K562 (cell line): ENCODE data around the gene TMEM100. TPM values are rescaled to one million over a fixed set of nuclear protein-coding genes. Genes with fewer than 3 reads are reported as not detected.

Experiments used
- CHD1 ChIP-seq: fragments of 200-600 bp; sonication (generic); IDR thresholded peaks from one replicate; pipeline ENCODE4 v1.6.1; 2012; ENCODE audit warnings: mild to moderate bottlenecking, moderate library complexity, low read length, inconsistent platforms
- ELF1 ChIP-seq: fragments of 200-800 bp; sonication (Bioruptor generic); IDR thresholded peaks from 2 replicates; pipeline ENCODE4 v1.6.1; 2016; ENCODE audit warnings: missing genetic modification characterization, missing compliant biosample characterization
- ETV5 ChIP-seq: sonication (generic); formaldehyde crosslinking; IDR thresholded peaks from 2 replicates; pipeline ENCODE4 v1.4.0; 2020; ENCODE audit warnings: low read depth, mild to moderate bottlenecking, missing genetic modification reagents
- FOXJ2 ChIP-seq: fragments of 200-800 bp; sonication (Bioruptor generic); IDR thresholded peaks from 2 replicates; pipeline ENCODE4 v1.6.1; 2016; ENCODE audit warnings: missing genetic modification characterization, missing compliant biosample characterization
- HNRNPL ChIP-seq: fragments of 200-400 bp; formaldehyde crosslinking; IDR thresholded peaks from 2 replicates; pipeline ENCODE4 v1.6.1; 2017; ENCODE audit warnings: low read depth, mild to moderate bottlenecking, low read length
- IRF2 ChIP-seq: sonication (generic); formaldehyde crosslinking; IDR thresholded peaks from 2 replicates; pipeline ENCODE4 v1.8.1; 2022; ENCODE audit warnings: mild to moderate bottlenecking, missing genetic modification reagents
- KHSRP ChIP-seq: fragments of 450-650 bp; IDR thresholded peaks from 2 replicates; pipeline ENCODE4 v1.6.1; 2017
- MBD1 ChIP-seq: fragments of 250-450 bp; sonication (Bioruptor Pico); IDR thresholded peaks from 2 replicates; pipeline ENCODE4 v1.8.0; 2022; ENCODE audit warnings: inconsistent platforms
- MECOM ChIP-seq: fragments of 250-450 bp; sonication (Bioruptor Pico); IDR thresholded peaks from 2 replicates; pipeline ENCODE4 v1.8.0; 2022; ENCODE audit warnings: inconsistent platforms
- MEF2A ChIP-seq: IDR thresholded peaks from 2 replicates; pipeline ENCODE4 v1.6.1; 2011; ENCODE audit warnings: low read depth, mild to moderate bottlenecking, low read length, moderate library complexity; ENCODE audit not compliant: control insufficient read depth
- MTA2 ChIP-seq: fragments of 450-650 bp; IDR thresholded peaks from 2 replicates; pipeline ENCODE4 v1.6.1; 2016; ENCODE audit warnings: low read depth
- NFATC3 ChIP-seq: fragments of 450-650 bp; IDR thresholded peaks from 2 replicates; pipeline ENCODE4 v1.6.1; 2017; ENCODE audit warnings: mild to moderate bottlenecking
- POLR2B ChIP-seq: fragments of 450-650 bp; IDR thresholded peaks from 2 replicates; pipeline ENCODE4 v1.6.1; 2018; ENCODE audit warnings: low read depth; ENCODE audit not compliant: partially characterized antibody
- RBM17 ChIP-seq: fragments of 200-400 bp; formaldehyde crosslinking; IDR thresholded peaks from 2 replicates; pipeline ENCODE4 v1.6.1; 2017; ENCODE audit warnings: low read depth, mild to moderate bottlenecking, low read length, borderline replicate concordance
- RERE ChIP-seq: sonication (generic); formaldehyde crosslinking; IDR thresholded peaks from 2 replicates; pipeline ENCODE4 v1.8.0; 2023; ENCODE audit warnings: missing genetic modification reagents, mild to moderate bottlenecking, borderline replicate concordance
- SRSF7 ChIP-seq: fragments of 200-400 bp; formaldehyde crosslinking; optimal IDR thresholded peaks from 2 replicates; pipeline ENCODE3; 2017; ENCODE audit warnings: mild to moderate bottlenecking, low read depth, low read length
- TRIM24 ChIP-seq, 2 experiments: fragments of 450-650 bp; IDR thresholded peaks; 2 replicates each; pipeline ENCODE4 v1.6.1; 2016
- ZKSCAN1 ChIP-seq: fragments of 150-350 bp; IDR thresholded peaks from 2 replicates; pipeline ENCODE4 v1.6.1; 2016; ENCODE audit warnings: low read depth, low read length
- polyA plus RNA-seq, 8 experiments: library from polyadenylated mRNA; depleted of rRNA in 4 of 8; stranded (reverse) in 5 of 8; unstranded in 3 of 8; fragments of >200 nt; fragmentation: Nextera tagmentation in 2 of 8; fragmentation: Illumina TruSeq in 1 of 8; extraction: Ambion mirVana in 2 of 8; extraction: Trizol in 1 of 8; gene quantifications; 2 replicates each; pipeline versions ENCODE4 v1.2.1 to v1.2.3, GENCODE V29; 2011 to 2014; ENCODE audit warnings: inconsistent platforms in 1 of 8, missing spikeins in 1 of 8
- total RNA-seq, 7 experiments: library from RNA; depleted of rRNA in 6 of 7; stranded (reverse); fragments of >200 nt in 6 of 7; fragmentation: Illumina TruSeq in 2 of 7; extraction: Trizol in 2 of 7; gene quantifications; 2 replicates each; pipeline versions ENCODE4 v1.2.1 to v1.2.3, GENCODE V29; 2011 to 2021; ENCODE audit warnings: low replicate concordance in 1 of 7
- TF ChIP-seq, protein P1 (sequence below), 2 experiments: fragments of 450-650 bp; conservative IDR thresholded peaks; 2 replicates each; pipeline ENCODE4 v1.6.1; 2017; ENCODE audit warnings: mild to moderate bottlenecking in 2 of 2, moderate library complexity in 2 of 2
- TF ChIP-seq, protein P2 (sequence below): sonication (generic); formaldehyde crosslinking; IDR thresholded peaks from 2 replicates; pipeline ENCODE4 v1.8.0; 2022; ENCODE audit warnings: mild to moderate bottlenecking, missing genetic modification reagents

The TMEM100 gene
- total and polyA plus RNA-seq, 9 of the 15 experiments (the other 6 are each of a cell fraction or from before 2014, with no cell fraction given) = 0.12 to 0.50 (median 0.19) TPM

GRCh38 chr17:55734128-55734781, 11.6 kb upstream of the TMEM100 start (continued):
- TF ChIP-seq MECOM = no peak
- TF ChIP-seq IRF2 = no peak
- no peak for TF ChIP-seq RERE (CRISPR knock-in tag)
- TF ChIP-seq CHD1 = no peak
- no peak for TF ChIP-seq HNRNPL
- TF ChIP-seq MTA2 = no peak
- no peak for TF ChIP-seq ELF1 (tag)
- TF ChIP-seq RBM17 = no peak
- TF ChIP-seq, protein P1, sequence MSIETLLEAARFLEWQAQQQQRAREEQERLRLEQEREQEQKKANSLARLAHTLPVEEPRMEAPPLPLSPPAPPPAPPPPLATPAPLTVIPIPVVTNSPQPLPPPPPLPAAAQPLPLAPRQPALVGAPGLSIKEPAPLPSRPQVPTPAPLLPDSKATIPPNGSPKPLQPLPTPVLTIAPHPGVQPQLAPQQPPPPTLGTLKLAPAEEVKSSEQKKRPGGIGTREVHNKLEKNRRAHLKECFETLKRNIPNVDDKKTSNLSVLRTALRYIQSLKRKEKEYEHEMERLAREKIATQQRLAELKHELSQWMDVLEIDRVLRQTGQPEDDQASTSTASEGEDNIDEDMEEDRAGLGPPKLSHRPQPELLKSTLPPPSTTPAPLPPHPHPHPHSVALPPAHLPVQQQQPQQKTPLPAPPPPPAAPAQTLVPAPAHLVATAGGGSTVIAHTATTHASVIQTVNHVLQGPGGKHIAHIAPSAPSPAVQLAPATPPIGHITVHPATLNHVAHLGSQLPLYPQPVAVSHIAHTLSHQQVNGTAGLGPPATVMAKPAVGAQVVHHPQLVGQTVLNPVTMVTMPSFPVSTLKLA (conservative IDR thresholded peaks at IDR 0.05) = no peak
- no peak for TF ChIP-seq FOXJ2
- no peak for TF ChIP-seq MEF2A
- no peak for TF ChIP-seq ETV5
- no peak for TF ChIP-seq ZKSCAN1
- peak in 1 of 2 experiments; percentile 16; a peak in 1 of 4 replicates for TF ChIP-seq TRIM24 (IDR thresholded peaks at IDR 0.05)
- TF ChIP-seq, protein P2, sequence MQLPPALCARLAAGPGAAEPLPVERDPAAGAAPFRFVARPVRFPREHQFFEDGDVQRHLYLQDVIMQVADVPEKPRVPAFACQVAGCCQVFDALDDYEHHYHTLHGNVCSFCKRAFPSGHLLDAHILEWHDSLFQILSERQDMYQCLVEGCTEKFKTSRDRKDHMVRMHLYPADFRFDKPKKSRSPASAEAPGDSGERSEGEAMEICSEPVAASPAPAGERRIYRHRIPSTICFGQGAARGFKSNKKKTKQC (CRISPR knock-in tag) = no peak
- TF ChIP-seq KHSRP = no peak
- TF ChIP-seq POLR2B = no peak
- no peak for TF ChIP-seq NFATC3
- no peak for TF ChIP-seq SRSF7
- no peak for TF ChIP-seq MBD1 (CRISPR knock-in tag)
